Measurements from ENCODE around the gene RAB11FIP4. TPM values are rescaled to one million over a fixed set of nuclear protein-coding genes. Genes with fewer than 3 reads are reported as not detected.
A peak's percentile ranks its signal among the peaks of the same experiment; 100 is the strongest.
"Not testable (repeated sequence)": the region's sequence is repeated elsewhere in the genome, so short reads cannot be mapped to it uniquely, and the experiment has no call there.

RAB11FIP4 gene
- total and polyA plus RNA-seq, 2 donors (not counting 1 experiment from before 2014, with no cell fraction given): 0.16 to 0.66 TPM

- DNase-seq (ENCODE audit: low read depth in 2 of 2): no peak
- no peak overlapping the region for H3K4me3 ChIP-seq (replicated peaks in 1 of 4; ENCODE audit: control extremely low read depth in 1 of 4, insufficient read depth in 1 of 4, low read depth in 3 of 4, low read length in 4 of 4)
- no peak overlapping the region for H3K4me2 ChIP-seq (ENCODE audit: extremely low read depth, insufficient read depth, low read length)
- no peaks in the 10 kb centered on the region for H3K9me3 ChIP-seq (ENCODE audit: control insufficient read depth, insufficient read depth, low read depth, low read length)
- no peaks in the 10 kb centered on the region for H3K79me2 ChIP-seq (ENCODE audit: control insufficient read depth, insufficient read depth, low read length)
- H3K36me3 ChIP-seq (ENCODE audit: control insufficient read depth, insufficient read depth, low read length): no peaks in the 10 kb centered on the region
- no peak overlapping the region for H3K9ac ChIP-seq (ENCODE audit: insufficient read depth, low read length)
- H3K27ac ChIP-seq (ENCODE audit: insufficient read depth, low read length): no peak overlapping the region
- TF ChIP-seq EZH2 (IDR thresholded peaks at IDR 0.05; ENCODE audit: low read length, missing control alignments) (no peak), CTCF (conservative IDR thresholded peaks at IDR 0.05 in 1 of 2, IDR thresholded peaks at IDR 0.05 in 1 of 2; ENCODE audit: low read depth in 1 of 2, low read length in 2 of 2) (no peak)
- H3K27me3 ChIP-seq (ENCODE audit: control insufficient read depth, insufficient read depth, low read length): no peaks in the 10 kb centered on the region
- no peaks in the 10 kb centered on the region for H3K4me1 ChIP-seq (ENCODE audit: control insufficient read depth, extremely low read depth, insufficient read depth, low read length)
- no peaks in the 10 kb centered on the region for H4K20me1 ChIP-seq (ENCODE audit: control insufficient read depth, extremely low read depth, insufficient read depth, low read length)
- no peak overlapping the region for H2AFZ ChIP-seq (ENCODE audit: low read length)
Observed at GRCh38 chr17:31381165-31381668, 10.3 kb upstream of the RAB11FIP4 start.

- H3K27me3 ChIP-seq (ENCODE audit: control insufficient read depth, insufficient read depth, low read length); H3K4me2 ChIP-seq (ENCODE audit: extremely low read depth, insufficient read depth, low read length); H3K27ac ChIP-seq (ENCODE audit: insufficient read depth, low read length); H2AFZ ChIP-seq (ENCODE audit: low read length); H3K9ac ChIP-seq (ENCODE audit: insufficient read depth, low read length); H3K4me1 ChIP-seq (ENCODE audit: control insufficient read depth, extremely low read depth, insufficient read depth, low read length); H3K9me3 ChIP-seq (ENCODE audit: control insufficient read depth, insufficient read depth, low read depth, low read length); H3K4me3 ChIP-seq (replicated peaks in 1 of 4; ENCODE audit: control extremely low read depth in 1 of 4, insufficient read depth in 1 of 4, low read depth in 3 of 4, low read length in 4 of 4); DNase-seq (ENCODE audit: low read depth in 2 of 2); H4K20me1 ChIP-seq (ENCODE audit: control insufficient read depth, extremely low read depth, insufficient read depth, low read length); H3K36me3 ChIP-seq (ENCODE audit: control insufficient read depth, insufficient read depth, low read length); H3K79me2 ChIP-seq (ENCODE audit: control insufficient read depth, insufficient read depth, low read length): not testable (repeated sequence)
Observed at GRCh38 chr17:31382668-31383275, 8.7 kb upstream of the RAB11FIP4 start.

GRCh38 chr17:31383488-31383887, 8.0 kb upstream of the RAB11FIP4 start:
- not testable (repeated sequence) for H3K4me1 ChIP-seq (ENCODE audit: control insufficient read depth, extremely low read depth, insufficient read depth, low read length); H3K9me3 ChIP-seq (ENCODE audit: control insufficient read depth, insufficient read depth, low read depth, low read length); H3K9ac ChIP-seq (ENCODE audit: insufficient read depth, low read length); H3K79me2 ChIP-seq (ENCODE audit: control insufficient read depth, insufficient read depth, low read length); H3K4me2 ChIP-seq (ENCODE audit: extremely low read depth, insufficient read depth, low read length); H3K36me3 ChIP-seq (ENCODE audit: control insufficient read depth, insufficient read depth, low read length); H2AFZ ChIP-seq (ENCODE audit: low read length); DNase-seq (ENCODE audit: low read depth in 2 of 2); H3K4me3 ChIP-seq (replicated peaks in 1 of 4; ENCODE audit: control extremely low read depth in 1 of 4, insufficient read depth in 1 of 4, low read depth in 3 of 4, low read length in 4 of 4); H3K27ac ChIP-seq (ENCODE audit: insufficient read depth, low read length); H4K20me1 ChIP-seq (ENCODE audit: control insufficient read depth, extremely low read depth, insufficient read depth, low read length); H3K27me3 ChIP-seq (ENCODE audit: control insufficient read depth, insufficient read depth, low read length)

GRCh38 chr17:31385428-31386285, 5.8 kb upstream of the RAB11FIP4 start:
- Histone ChIP-seq H2AFZ (ENCODE audit: low read length) (no peak overlapping the region), H3K4me1 (ENCODE audit: control insufficient read depth, extremely low read depth, insufficient read depth, low read length) (no peaks in the 10 kb centered on the region), H3K4me3 (replicated peaks in 1 of 4; ENCODE audit: control extremely low read depth in 1 of 4, insufficient read depth in 1 of 4, low read depth in 3 of 4, low read length in 4 of 4) (no peak overlapping the region), H3K36me3 (ENCODE audit: control insufficient read depth, insufficient read depth, low read length) (no peaks in the 10 kb centered on the region), H3K9ac (ENCODE audit: insufficient read depth, low read length) (no peak overlapping the region), H3K9me3 (ENCODE audit: control insufficient read depth, insufficient read depth, low read depth, low read length) (no peaks in the 10 kb centered on the region), H3K27me3 (ENCODE audit: control insufficient read depth, insufficient read depth, low read length) (peaks cover 4% of the 10 kb centered on the region), H4K20me1 (ENCODE audit: control insufficient read depth, extremely low read depth, insufficient read depth, low read length) (no peaks in the 10 kb centered on the region), H3K4me2 (ENCODE audit: extremely low read depth, insufficient read depth, low read length) (no peak overlapping the region), H3K27ac (ENCODE audit: insufficient read depth, low read length) (no peak overlapping the region), H3K79me2 (ENCODE audit: control insufficient read depth, insufficient read depth, low read length) (no peaks in the 10 kb centered on the region)
- DNase-seq (ENCODE audit: low read depth in 2 of 2): peak in 1 of 2 donors; percentile 6
- TF ChIP-seq CTCF (conservative IDR thresholded peaks at IDR 0.05 in 1 of 2, IDR thresholded peaks at IDR 0.05 in 1 of 2; ENCODE audit: low read depth in 1 of 2, low read length in 2 of 2): no peak
- TF ChIP-seq EZH2 (IDR thresholded peaks at IDR 0.05; ENCODE audit: low read length, missing control alignments): no peak
